Lower leg skin (tissue), 4 donors: ENCODE results near the gene RAB26. TPM values are rescaled to one million over a fixed set of nuclear protein-coding genes. Genes with fewer than 3 reads are reported as not detected.
"Not testable (repeated sequence)": the region's sequence is repeated elsewhere in the genome, so short reads cannot be mapped to it uniquely, and the experiment has no call there.

Experiments used
- DNase-seq, 2 donors: peaks; one replicate each; pipeline ENCODE4 v3.0.0-alpha.2; 2019; ENCODE audit warnings: low spot score in 2 of 2
- H3K4me3 ChIP-seq: fragments of 200-600 bp; sonication (generic); 2 replicates; pipeline ENCODE4 v1.5.1; 2017; ENCODE audit warnings: mild to moderate bottlenecking, low read depth; ENCODE audit not compliant: poor library complexity, severe bottlenecking
- POLR2A ChIP-seq, 2 donors: fragments of 450-650 bp; IDR thresholded peaks; one replicate each; pipeline ENCODE4 v1.6.1; 2016 to 2017; ENCODE audit warnings: antibody characterized with exemption in 2 of 2, mild to moderate bottlenecking in 1 of 2, moderate library complexity in 1 of 2
- WGBS, 2 donors: methylation state at CpG; one replicate each; pipeline ENCODE4 v1.1.5; 2018; 5-methylcytosine and 5-hydroxymethylcytosine counted together
- intact Hi-C: fragments of 100-400 bp; cut with DNase I; formaldehyde crosslinking; loops from one replicate; pipeline ENCODE4 v1.15.0; 2023; ENCODE audit warnings: low total_unique reads
- total RNA-seq, 4 donors: library from RNA; depleted of rRNA; stranded (reverse); fragments of >200 nt; gene quantifications; one replicate each; pipeline ENCODE4 v1.1.0, GENCODE V29; 2016
- TF ChIP-seq, protein P1 (sequence below), 3 donors: fragments of 450-650 bp; IDR thresholded peaks; one replicate each; pipeline ENCODE4 v1.5.1; 2016; ENCODE audit warnings: antibody characterized with exemption in 3 of 3, mild to moderate bottlenecking in 3 of 3, moderate library complexity in 2 of 3

Gene RAB26
- total RNA-seq, 4 donors from 2014 or later: 1.6 to 2.9 (median 2.0) TPM; not detected in 1

GRCh38 chr16:2196981-2197511, 48.6 kb downstream of the RAB26 start:
- 32 to 54% methylated on average over 17 to 28 of the region's 32 CpGs for WGBS, 2 donors
- TF ChIP-seq, protein P1, sequence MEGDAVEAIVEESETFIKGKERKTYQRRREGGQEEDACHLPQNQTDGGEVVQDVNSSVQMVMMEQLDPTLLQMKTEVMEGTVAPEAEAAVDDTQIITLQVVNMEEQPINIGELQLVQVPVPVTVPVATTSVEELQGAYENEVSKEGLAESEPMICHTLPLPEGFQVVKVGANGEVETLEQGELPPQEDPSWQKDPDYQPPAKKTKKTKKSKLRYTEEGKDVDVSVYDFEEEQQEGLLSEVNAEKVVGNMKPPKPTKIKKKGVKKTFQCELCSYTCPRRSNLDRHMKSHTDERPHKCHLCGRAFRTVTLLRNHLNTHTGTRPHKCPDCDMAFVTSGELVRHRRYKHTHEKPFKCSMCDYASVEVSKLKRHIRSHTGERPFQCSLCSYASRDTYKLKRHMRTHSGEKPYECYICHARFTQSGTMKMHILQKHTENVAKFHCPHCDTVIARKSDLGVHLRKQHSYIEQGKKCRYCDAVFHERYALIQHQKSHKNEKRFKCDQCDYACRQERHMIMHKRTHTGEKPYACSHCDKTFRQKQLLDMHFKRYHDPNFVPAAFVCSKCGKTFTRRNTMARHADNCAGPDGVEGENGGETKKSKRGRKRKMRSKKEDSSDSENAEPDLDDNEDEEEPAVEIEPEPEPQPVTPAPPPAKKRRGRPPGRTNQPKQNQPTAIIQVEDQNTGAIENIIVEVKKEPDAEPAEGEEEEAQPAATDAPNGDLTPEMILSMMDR (IDR thresholded peaks at IDR 0.05): no peak
- TF ChIP-seq POLR2A (IDR thresholded peaks at IDR 0.05): no peak
- no peak for DNase-seq
- no peak overlapping the region for H3K4me3 ChIP-seq
- intact Hi-C loops: no loop called here

DNA sequence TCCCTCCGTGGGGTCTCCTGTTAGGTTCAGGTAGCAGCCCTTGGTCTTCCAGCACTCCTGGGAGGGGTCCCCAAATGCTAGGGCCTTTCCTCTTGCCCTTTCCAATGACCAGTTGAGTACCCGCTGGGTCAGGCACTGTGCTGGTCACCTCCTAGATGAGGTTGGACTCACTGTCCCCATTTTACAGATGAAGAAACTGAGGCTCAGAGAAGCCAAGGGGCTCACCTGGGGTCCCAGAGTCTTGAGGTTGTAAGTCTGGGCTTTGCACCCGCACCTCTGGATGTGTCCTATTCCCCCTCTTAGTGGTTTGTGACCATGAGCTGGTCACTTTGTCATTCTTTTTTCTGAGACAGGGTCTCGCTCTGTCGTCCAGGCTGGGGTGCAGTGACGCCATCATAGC, 49.3 kb downstream of the RAB26 start:
- no peak for DNase-seq
- intact Hi-C loops: no loop called here
- 78 to 94% methylated on average over 6 of the region's 6 CpGs for WGBS, 2 donors
- no peak overlapping the region for H3K4me3 ChIP-seq
- TF ChIP-seq, protein P1 (IDR thresholded peaks at IDR 0.05): no peak
- TF ChIP-seq POLR2A (IDR thresholded peaks at IDR 0.05): no peak

- no peak for DNase-seq
- WGBS, 2 donors: 56 to 57% methylated on average over 4 of the region's 4 CpGs
- intact Hi-C loops: no loop called here
- no peak overlapping the region for H3K4me3 ChIP-seq
- no peak for TF ChIP-seq POLR2A (IDR thresholded peaks at IDR 0.05)
- TF ChIP-seq, protein P1 (IDR thresholded peaks at IDR 0.05): no peak
These were observed 49.9 kb downstream of the RAB26 start for GRCh38 chr16:2198283-2198682.

- no peak for DNase-seq
- WGBS, 2 donors: 64 to 71% methylated on average over 5 of the region's 5 CpGs
- no peak overlapping the region for H3K4me3 ChIP-seq
- intact Hi-C loops: no loop called here
- TF ChIP-seq, protein P1 (IDR thresholded peaks at IDR 0.05): no peak
- no peak for TF ChIP-seq POLR2A (IDR thresholded peaks at IDR 0.05)
These were observed 50.7 kb downstream of the RAB26 start for GRCh38 chr16:2199095-2199494.

GRCh38 chr16:2199621-2200139, 51.3 kb downstream of the RAB26 start:
- intact Hi-C loops: no loop called here
- WGBS, 2 donors: 70 to 71% methylated on average over 13 of the region's 14 CpGs
- TF ChIP-seq, protein P1 (IDR thresholded peaks at IDR 0.05): no peak
- TF ChIP-seq POLR2A (IDR thresholded peaks at IDR 0.05): no peak
- no peak for DNase-seq
- no peak overlapping the region for H3K4me3 ChIP-seq

DNA sequence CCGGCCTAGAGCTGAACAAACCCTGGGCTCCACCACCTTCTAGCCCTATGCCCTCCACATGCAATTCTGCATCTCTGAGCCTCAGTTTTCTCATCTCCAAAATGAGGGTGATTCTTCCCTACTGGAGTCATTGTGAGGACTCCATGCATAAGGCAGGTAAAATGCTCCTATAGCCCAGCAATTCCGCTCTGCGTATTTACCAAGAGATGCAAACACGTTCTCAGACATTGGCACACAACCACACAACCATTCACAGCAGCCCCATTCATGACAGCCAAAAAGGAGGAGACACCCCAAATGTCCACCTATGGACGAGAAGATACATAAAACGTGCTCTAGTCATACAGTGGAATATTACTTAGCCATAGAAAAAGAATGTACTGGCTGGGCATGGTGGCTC, 51.9 kb downstream of the RAB26 start:
- intact Hi-C loops: no loop called here
- H3K4me3 ChIP-seq: no peak overlapping the region
- TF ChIP-seq, protein P1 (IDR thresholded peaks at IDR 0.05): no peak
- TF ChIP-seq POLR2A (IDR thresholded peaks at IDR 0.05): no peak
- WGBS, 2 donors: 90 to 91% methylated on average over 6 of the region's 6 CpGs
- no peak for DNase-seq

GRCh38 chr16:2203119-2203688, 54.8 kb downstream of the RAB26 start:
- H3K4me3 ChIP-seq, DNase-seq, intact Hi-C loops: not testable (repeated sequence)
- 94% methylated on average over 8 of the region's 8 CpGs for WGBS, 2 donors
